Liver (tissue), 9 donors: ENCODE data around the gene ZNF48. TPM values are rescaled to one million over a fixed set of nuclear protein-coding genes. Genes with fewer than 3 reads are reported as not detected.

Experiments used
- DNase-seq: peaks from one replicate; pipeline ENCODE4 v3.0.0-alpha.2; 2017; ENCODE audit warnings: low spot score
- H3K27ac ChIP-seq, 2 donors: one replicate each; pipeline ENCODE4 v1.7.0; 2013; ENCODE audit warnings: inconsistent platforms in 2 of 2, low read length in 2 of 2, control low read depth in 1 of 2, low read depth in 1 of 2, mild to moderate bottlenecking in 1 of 2
- H3K27me3 ChIP-seq, 4 donors: one replicate each; pipeline versions ENCODE4 v1.6.1 to v1.7.0; 2013; ENCODE audit warnings: low read length in 3 of 4, inconsistent platforms in 1 of 4, mild to moderate bottlenecking in 1 of 4, moderate library complexity in 1 of 4; ENCODE audit not compliant: control insufficient read depth in 4 of 4, insufficient read depth in 4 of 4
- H3K36me3 ChIP-seq, 4 donors: one replicate each; pipeline versions ENCODE4 v1.6.1 to v1.7.0; 2013; ENCODE audit warnings: low read length in 3 of 4, mild to moderate bottlenecking in 3 of 4, low read depth in 1 of 4, moderate library complexity in 1 of 4; ENCODE audit not compliant: control insufficient read depth in 4 of 4, insufficient read depth in 3 of 4
- H3K4me1 ChIP-seq, 4 donors: one replicate each; pipeline versions ENCODE4 v1.6.1 to v1.7.0; 2013; ENCODE audit warnings: low read length in 3 of 4, mild to moderate bottlenecking in 3 of 4, moderate library complexity in 1 of 4; ENCODE audit not compliant: control insufficient read depth in 4 of 4, insufficient read depth in 4 of 4
- H3K4me3 ChIP-seq, 3 donors: one replicate each; pipeline versions ENCODE4 v1.6.1 to v1.7.0; 2013; ENCODE audit warnings: low read length in 3 of 3, control low read depth in 1 of 3, low read depth in 1 of 3, mild to moderate bottlenecking in 1 of 3
- H3K9ac ChIP-seq, 2 donors: one replicate each; pipeline ENCODE4 v1.7.0; 2013; ENCODE audit warnings: low read length in 2 of 2, mild to moderate bottlenecking in 2 of 2, moderate library complexity in 2 of 2, control low read depth in 1 of 2, low read depth in 1 of 2
- H3K9me3 ChIP-seq, 4 donors: one replicate each; pipeline versions ENCODE4 v1.6.1 to v1.7.0; 2013; ENCODE audit warnings: low read length in 3 of 4; ENCODE audit not compliant: control insufficient read depth in 4 of 4
- ATF3 ChIP-seq: IDR thresholded peaks from 2 replicates; pipeline ENCODE4 v1.6.1; 2016; ENCODE audit warnings: antibody characterized with exemption
- EGR1 ChIP-seq, 2 donors: IDR thresholded peaks; 2 replicates each; pipeline ENCODE4 v1.6.1; 2016 to 2018; ENCODE audit warnings: antibody characterized with exemption in 2 of 2, low read depth in 2 of 2
- FOXA1 ChIP-seq: IDR thresholded peaks from 2 replicates; pipeline ENCODE4 v1.6.1; 2016; ENCODE audit warnings: antibody characterized with exemption
- FOXA2 ChIP-seq: IDR thresholded peaks from 2 replicates; pipeline ENCODE4 v1.6.1; 2016; ENCODE audit warnings: antibody characterized with exemption
- GABPA ChIP-seq, 2 donors: IDR thresholded peaks in 1 of 2; conservative IDR thresholded peaks in 1 of 2; 2 replicates each; pipeline ENCODE4 v1.6.1; 2016; ENCODE audit warnings: antibody characterized with exemption in 2 of 2, mild to moderate bottlenecking in 1 of 2, moderate library complexity in 1 of 2
- HNF4A ChIP-seq, 2 donors: conservative IDR thresholded peaks; 2 replicates each; pipeline ENCODE4 v1.6.1; 2016; ENCODE audit warnings: antibody characterized with exemption in 2 of 2, mild to moderate bottlenecking in 2 of 2
- HNF4G ChIP-seq: IDR thresholded peaks from 2 replicates; pipeline ENCODE4 v1.6.1; 2016; ENCODE audit warnings: antibody characterized with exemption
- JUND ChIP-seq, 2 donors: IDR thresholded peaks; 2 replicates each; pipeline ENCODE4 v1.6.1; 2016; ENCODE audit warnings: antibody characterized with exemption in 2 of 2
- NR2F2 ChIP-seq: IDR thresholded peaks from 2 replicates; pipeline ENCODE4 v1.6.1; 2016; ENCODE audit warnings: antibody characterized with exemption
- RAD21 ChIP-seq, 2 donors: IDR thresholded peaks; 2 replicates each; pipeline ENCODE4 v1.6.1; 2016; ENCODE audit warnings: antibody characterized with exemption in 2 of 2, mild to moderate bottlenecking in 2 of 2
- RXRA ChIP-seq, 2 donors: IDR thresholded peaks; 2 replicates each; pipeline ENCODE4 v1.6.1; 2017 to 2018; ENCODE audit warnings: antibody characterized with exemption in 2 of 2, mild to moderate bottlenecking in 1 of 2
- SP1 ChIP-seq: IDR thresholded peaks from 2 replicates; pipeline ENCODE4 v1.6.1; 2018; ENCODE audit warnings: antibody characterized with exemption, mild to moderate bottlenecking
- TAF1 ChIP-seq: conservative IDR thresholded peaks from 2 replicates; pipeline ENCODE4 v1.6.1; 2016; ENCODE audit warnings: antibody characterized with exemption, mild to moderate bottlenecking
- YY1 ChIP-seq: IDR thresholded peaks from 2 replicates; pipeline ENCODE4 v1.6.1; 2016; ENCODE audit warnings: antibody characterized with exemption, mild to moderate bottlenecking
- WGBS: extraction: QIAGEN DNeasy Blood & Tissue Kit; methylation state at CpG from one replicate; pipeline ENCODE4 v1.1.7; 2013; 5-methylcytosine and 5-hydroxymethylcytosine counted together
- polyA plus RNA-seq, 2 donors: library from polyadenylated mRNA; stranded (reverse) in 1 of 2; unstranded in 1 of 2; fragments of 200-250 nt in 1 of 2; fragments of >200 nt in 1 of 2; fragmentation: Nextera tagmentation in 1 of 2; extraction: Ambion mirVana in 1 of 2; gene quantifications; one replicate each; pipeline versions ENCODE4 v1.2.1 to v1.2.3, GENCODE V29; 2013 to 2015
- total RNA-seq, 2 donors: library from RNA; depleted of rRNA; stranded (reverse); fragments of >200 nt; gene quantifications; one replicate each; pipeline ENCODE4 v1.2.3, GENCODE V29; 2014
- TF ChIP-seq, protein P1 (sequence below): fragments of 150-350 bp; IDR thresholded peaks from 2 replicates; pipeline ENCODE4 v1.5.1; 2017; ENCODE audit warnings: improper control_type of control experiment, low read depth, low read length; ENCODE audit not compliant: missing input control
- TF ChIP-seq, protein P2 (sequence below): IDR thresholded peaks from 2 replicates; pipeline ENCODE4 v1.6.1; 2016; ENCODE audit warnings: antibody characterized with exemption
- TF ChIP-seq, protein P3 (sequence below): IDR thresholded peaks from 2 replicates; pipeline ENCODE4 v1.6.1; 2016; ENCODE audit warnings: antibody characterized with exemption, mild to moderate bottlenecking
- donor health status: healthy.
- donor health status: healthy.
- donor health status: healthy.
- donor health status: healthy.
- donor health status: healthy.

The ZNF48 gene
- total and polyA plus RNA-seq, 4 donors: 2.3 to 4.7 (median 3.1) TPM

DNA sequence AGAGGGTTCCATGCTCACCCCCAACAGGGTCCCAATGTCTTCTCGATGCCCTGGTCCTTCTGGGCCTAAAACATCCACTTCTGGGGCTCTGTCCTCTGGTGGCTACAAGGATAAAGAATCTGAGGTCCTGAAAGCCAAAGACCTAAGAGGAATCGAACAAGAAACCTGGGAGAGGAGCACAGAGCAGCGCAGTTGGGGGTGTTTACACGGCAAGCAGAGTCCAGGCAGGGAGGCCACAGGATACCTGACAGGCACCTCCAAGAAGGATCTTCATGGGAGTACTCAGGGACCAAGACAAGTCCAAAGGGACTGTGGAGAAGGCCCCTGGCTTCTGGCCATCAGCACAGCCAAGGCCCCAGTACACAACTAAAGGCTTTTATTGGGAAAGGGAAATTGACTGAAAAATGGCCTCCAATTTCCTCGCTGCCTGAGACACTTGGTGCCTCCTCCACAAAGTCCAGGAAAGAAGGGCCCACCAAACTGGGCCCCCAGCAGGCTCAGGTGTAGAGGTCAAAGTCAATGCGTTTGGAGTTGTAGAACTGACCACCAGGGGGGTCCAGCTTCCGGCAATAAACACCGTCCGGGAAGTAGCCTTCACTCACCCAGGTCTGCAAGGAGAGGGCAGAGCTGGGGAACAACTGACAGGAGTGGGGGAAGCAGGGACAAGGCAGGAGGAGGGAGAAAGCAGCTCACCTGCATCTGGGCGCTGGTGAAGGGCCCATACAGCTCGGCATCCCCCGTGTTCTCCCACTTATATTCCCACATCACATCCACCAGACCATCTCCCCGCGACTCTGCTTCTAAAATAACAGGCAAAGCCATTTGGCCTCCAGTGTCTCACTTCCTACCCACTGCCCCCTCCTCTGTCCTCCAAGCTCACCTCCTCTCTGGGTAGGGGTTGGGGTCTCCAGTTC, 42.5 kb upstream of the ZNF48 start:
- 87% methylated on average over 14 of the region's 14 CpGs for WGBS
- Histone ChIP-seq H3K9me3 (no peaks in the 10 kb centered on the region), H3K27ac (peak overlapping the region; percentile 55 to 56), H3K27me3 (no peaks in the 10 kb centered on the region), H3K4me1 (peaks cover 12 to 63% (median 50%) of the 10 kb centered on the region in 4 donors), H3K9ac (no peak overlapping the region), H3K36me3 (peaks cover under 1 to 13% (median 7%) of the 10 kb centered on the region in 4 donors), H3K4me3 (no peak overlapping the region)
- TF ChIP-seq, protein P1, sequence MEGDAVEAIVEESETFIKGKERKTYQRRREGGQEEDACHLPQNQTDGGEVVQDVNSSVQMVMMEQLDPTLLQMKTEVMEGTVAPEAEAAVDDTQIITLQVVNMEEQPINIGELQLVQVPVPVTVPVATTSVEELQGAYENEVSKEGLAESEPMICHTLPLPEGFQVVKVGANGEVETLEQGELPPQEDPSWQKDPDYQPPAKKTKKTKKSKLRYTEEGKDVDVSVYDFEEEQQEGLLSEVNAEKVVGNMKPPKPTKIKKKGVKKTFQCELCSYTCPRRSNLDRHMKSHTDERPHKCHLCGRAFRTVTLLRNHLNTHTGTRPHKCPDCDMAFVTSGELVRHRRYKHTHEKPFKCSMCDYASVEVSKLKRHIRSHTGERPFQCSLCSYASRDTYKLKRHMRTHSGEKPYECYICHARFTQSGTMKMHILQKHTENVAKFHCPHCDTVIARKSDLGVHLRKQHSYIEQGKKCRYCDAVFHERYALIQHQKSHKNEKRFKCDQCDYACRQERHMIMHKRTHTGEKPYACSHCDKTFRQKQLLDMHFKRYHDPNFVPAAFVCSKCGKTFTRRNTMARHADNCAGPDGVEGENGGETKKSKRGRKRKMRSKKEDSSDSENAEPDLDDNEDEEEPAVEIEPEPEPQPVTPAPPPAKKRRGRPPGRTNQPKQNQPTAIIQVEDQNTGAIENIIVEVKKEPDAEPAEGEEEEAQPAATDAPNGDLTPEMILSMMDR: no peak
- TF ChIP-seq, protein P2, sequence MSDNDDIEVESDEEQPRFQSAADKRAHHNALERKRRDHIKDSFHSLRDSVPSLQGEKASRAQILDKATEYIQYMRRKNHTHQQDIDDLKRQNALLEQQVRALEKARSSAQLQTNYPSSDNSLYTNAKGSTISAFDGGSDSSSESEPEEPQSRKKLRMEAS: peak; percentile 2
- DNase-seq: no peak

DNA sequence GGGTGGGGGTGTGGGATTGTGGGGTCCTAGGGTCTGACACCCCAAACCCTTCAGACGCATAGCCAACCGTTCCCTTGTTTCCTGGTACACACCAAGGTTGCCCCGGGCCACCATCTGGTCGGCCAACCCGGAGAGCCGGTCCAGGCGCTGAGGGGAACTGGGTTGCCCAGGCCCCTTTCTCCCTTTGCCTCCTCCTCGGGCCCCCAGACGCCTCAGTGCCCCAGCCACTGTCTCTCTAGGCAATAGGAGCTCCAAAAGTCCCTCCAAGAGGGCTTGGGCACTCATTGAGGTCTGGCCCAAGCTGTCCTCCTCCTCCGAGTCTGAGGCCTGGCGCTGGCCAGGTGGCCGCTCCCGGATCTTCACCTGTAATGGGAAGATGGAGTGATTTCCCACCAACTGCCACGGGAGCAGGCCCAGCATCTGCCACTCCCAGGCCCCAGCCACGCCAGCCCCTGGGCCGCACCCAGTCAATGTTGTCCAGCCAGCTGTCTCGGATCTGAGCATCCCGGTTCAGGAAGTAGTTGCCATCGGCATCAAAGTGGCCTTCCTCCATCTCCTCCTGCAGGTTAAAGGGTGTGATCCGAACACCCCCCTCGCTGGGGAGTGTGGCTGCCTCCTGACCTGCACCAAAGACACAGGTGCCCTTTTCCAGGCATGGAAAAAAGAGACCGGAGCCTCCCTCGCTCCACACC, 41.6 kb upstream of the ZNF48 start:
- Histone ChIP-seq H3K9me3 (no peaks in the 10 kb centered on the region), H3K4me1 (peaks cover 12 to 66% (median 52%) of the 10 kb centered on the region in 4 donors), H3K27ac (no peak overlapping the region), H3K27me3 (no peaks in the 10 kb centered on the region), H3K36me3 (peaks cover 4 to 18% (median 9%) of the 10 kb centered on the region in 4 donors), H3K9ac (no peak overlapping the region), H3K4me3 (no peak overlapping the region)
- no peak for DNase-seq
- 88% methylated on average over 23 of the region's 23 CpGs for WGBS
- TF ChIP-seq, protein P3, sequence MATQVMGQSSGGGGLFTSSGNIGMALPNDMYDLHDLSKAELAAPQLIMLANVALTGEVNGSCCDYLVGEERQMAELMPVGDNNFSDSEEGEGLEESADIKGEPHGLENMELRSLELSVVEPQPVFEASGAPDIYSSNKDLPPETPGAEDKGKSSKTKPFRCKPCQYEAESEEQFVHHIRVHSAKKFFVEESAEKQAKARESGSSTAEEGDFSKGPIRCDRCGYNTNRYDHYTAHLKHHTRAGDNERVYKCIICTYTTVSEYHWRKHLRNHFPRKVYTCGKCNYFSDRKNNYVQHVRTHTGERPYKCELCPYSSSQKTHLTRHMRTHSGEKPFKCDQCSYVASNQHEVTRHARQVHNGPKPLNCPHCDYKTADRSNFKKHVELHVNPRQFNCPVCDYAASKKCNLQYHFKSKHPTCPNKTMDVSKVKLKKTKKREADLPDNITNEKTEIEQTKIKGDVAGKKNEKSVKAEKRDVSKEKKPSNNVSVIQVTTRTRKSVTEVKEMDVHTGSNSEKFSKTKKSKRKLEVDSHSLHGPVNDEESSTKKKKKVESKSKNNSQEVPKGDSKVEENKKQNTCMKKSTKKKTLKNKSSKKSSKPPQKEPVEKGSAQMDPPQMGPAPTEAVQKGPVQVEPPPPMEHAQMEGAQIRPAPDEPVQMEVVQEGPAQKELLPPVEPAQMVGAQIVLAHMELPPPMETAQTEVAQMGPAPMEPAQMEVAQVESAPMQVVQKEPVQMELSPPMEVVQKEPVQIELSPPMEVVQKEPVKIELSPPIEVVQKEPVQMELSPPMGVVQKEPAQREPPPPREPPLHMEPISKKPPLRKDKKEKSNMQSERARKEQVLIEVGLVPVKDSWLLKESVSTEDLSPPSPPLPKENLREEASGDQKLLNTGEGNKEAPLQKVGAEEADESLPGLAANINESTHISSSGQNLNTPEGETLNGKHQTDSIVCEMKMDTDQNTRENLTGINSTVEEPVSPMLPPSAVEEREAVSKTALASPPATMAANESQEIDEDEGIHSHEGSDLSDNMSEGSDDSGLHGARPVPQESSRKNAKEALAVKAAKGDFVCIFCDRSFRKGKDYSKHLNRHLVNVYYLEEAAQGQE: no peak
- TF ChIP-seq, protein P2: no peak
- TF ChIP-seq YY1 (no peak), HNF4G (no peak), RXRA (IDR thresholded peaks at IDR 0.05) (no peak), HNF4A (conservative IDR thresholded peaks at IDR 0.05) (no peak), EGR1 (IDR thresholded peaks at IDR 0.05; ENCODE audit: low read depth in 2 of 2) (no peak), JUND (IDR thresholded peaks at IDR 0.05) (no peak), GABPA (IDR thresholded peaks at IDR 0.05 in 1 of 2, conservative IDR thresholded peaks at IDR 0.05 in 1 of 2) (no peak), NR2F2 (no peak), FOXA2 (no peak), TAF1 (no peak), ATF3 (no peak), SP1 (no peak), FOXA1 (no peak), RAD21 (IDR thresholded peaks at IDR 0.05) (no peak)
- TF ChIP-seq, protein P1: no peak
